Adrenal gland (tissue), 5 donors: ENCODE data around the gene TRAPPC12.

ENCODE experiments used
- CTCF ChIP-seq, 6 experiments: fragments of 450-650 bp in 4 of 6; fragments of 200-600 bp in 2 of 6; sonication (generic) in 1 of 6; IDR thresholded peaks; 1 replicate in 5 of 6; 2 replicates in 1 of 6; pipeline versions ENCODE4 v1.5.1 to v1.8.0; 2016 to 2021; ENCODE audit warnings: antibody characterized with exemption in 6 of 6, mild to moderate bottlenecking in 2 of 6, moderate library complexity in 1 of 6
- POLR2A ChIP-seq, 2 donors: fragments of 450-650 bp; IDR thresholded peaks; one replicate each; pipeline ENCODE4 v1.6.1; 2017; ENCODE audit warnings: antibody characterized with exemption in 2 of 2, mild to moderate bottlenecking in 2 of 2, moderate library complexity in 1 of 2
- donor health status: DM: no; HTN: no; CAD: no.

GRCh38 chr2:3434654-3435053 is 55.2 kb downstream of the TRAPPC12 start:
- no peak for TF ChIP-seq CTCF (IDR thresholded peaks at IDR 0.05)
- TF ChIP-seq POLR2A (IDR thresholded peaks at IDR 0.05): no peak
